Measurements from ENCODE around the gene APBB2. TPM values are rescaled to one million over a fixed set of nuclear protein-coding genes. Genes with fewer than 3 reads are reported as not detected.

APBB2 gene
- total RNA-seq: 10 to 100 TPM; 59.8 to 77.9 TPM
- 19.7 TPM for polyA plus RNA-seq (ENCODE audit: insufficient read depth, low read depth, low replicate concordance)
- long read RNA-seq, donor 1, partial matches to known transcripts: 5 of 7 reads
- long read RNA-seq, donor 1, other reads (novel, unspliced or antisense): 0 of 7 reads
- long read RNA-seq, donor 2, partial matches to known transcripts: 0 of 4 reads
- long read RNA-seq, donor 2, other reads (novel, unspliced or antisense): 0 of 4 reads

- Histone ChIP-seq H3K27ac (peak within 1 kb of the TSS; percentile 60 to 83), H3K4me1 (no peaks in the 10 kb centered on the region), H3K9me3 (no peaks in the 10 kb centered on the region), H3K27me3 (no peaks in the 10 kb centered on the region), H3K36me3 (ENCODE audit: low read depth, missing control alignments) (no peaks in the 10 kb centered on the region), H3K4me3 (peak within 1 kb of the TSS; percentile 79)
- intact Hi-C loops (cut with DNase I; ENCODE audit: low total_unique reads): no loop called here
- TF ChIP-seq POLR2A (IDR thresholded peaks at IDR 0.05) (peak; percentile 36), CTCF (IDR thresholded peaks at IDR 0.05) (peak; percentile 18 to 85 (median 47))
- peak; percentile 96 for DNase-seq
- WGBS, 2 donors: 0% methylated on average over 5 to 47 of the region's 71 CpGs
These were observed at the start of gene APBB2 for GRCh38 chr4:41214136-41214824. TSS of gene APBB2 (minus strand) at chr4:41214542. CDS start at chr4:41033254, 181,288 bp downstream.

DNA sequence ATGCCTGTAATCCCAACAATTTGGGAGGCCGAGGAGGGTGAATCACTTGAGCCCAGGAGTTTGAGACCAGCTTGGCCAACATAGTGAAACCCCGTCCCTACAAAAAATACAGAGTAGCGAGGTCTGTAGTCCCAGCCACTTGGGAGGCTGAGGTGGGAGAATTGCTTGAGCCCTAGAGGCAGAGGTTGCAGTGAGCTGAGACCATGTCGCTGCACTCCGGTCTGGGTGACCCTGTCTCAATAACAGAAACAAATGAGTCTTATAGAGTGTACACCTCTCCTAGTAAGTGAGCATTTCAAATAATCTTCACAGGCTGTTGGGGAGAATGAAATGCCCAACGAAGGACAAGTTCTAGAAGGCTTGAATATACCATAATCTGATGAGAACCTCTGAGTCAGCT lies 47.9 kb upstream of the APBB2 start:
- Histone ChIP-seq H3K27me3 (no peaks in the 10 kb centered on the region), H3K4me3 (no peak overlapping the region), H3K9me3 (no peaks in the 10 kb centered on the region), H3K4me1 (no peaks in the 10 kb centered on the region), H3K27ac (no peak overlapping the region), H3K36me3 (ENCODE audit: low read depth, missing control alignments) (no peaks in the 10 kb centered on the region)
- no peak for TF ChIP-seq CTCF (IDR thresholded peaks at IDR 0.05)
- no peak for TF ChIP-seq POLR2A (IDR thresholded peaks at IDR 0.05)
- DNase-seq: no peak
- intact Hi-C loops (cut with DNase I; ENCODE audit: low total_unique reads): no loop called here
- 94 to 98% methylated on average over 6 of the region's 6 CpGs for WGBS, 2 donors

DNA sequence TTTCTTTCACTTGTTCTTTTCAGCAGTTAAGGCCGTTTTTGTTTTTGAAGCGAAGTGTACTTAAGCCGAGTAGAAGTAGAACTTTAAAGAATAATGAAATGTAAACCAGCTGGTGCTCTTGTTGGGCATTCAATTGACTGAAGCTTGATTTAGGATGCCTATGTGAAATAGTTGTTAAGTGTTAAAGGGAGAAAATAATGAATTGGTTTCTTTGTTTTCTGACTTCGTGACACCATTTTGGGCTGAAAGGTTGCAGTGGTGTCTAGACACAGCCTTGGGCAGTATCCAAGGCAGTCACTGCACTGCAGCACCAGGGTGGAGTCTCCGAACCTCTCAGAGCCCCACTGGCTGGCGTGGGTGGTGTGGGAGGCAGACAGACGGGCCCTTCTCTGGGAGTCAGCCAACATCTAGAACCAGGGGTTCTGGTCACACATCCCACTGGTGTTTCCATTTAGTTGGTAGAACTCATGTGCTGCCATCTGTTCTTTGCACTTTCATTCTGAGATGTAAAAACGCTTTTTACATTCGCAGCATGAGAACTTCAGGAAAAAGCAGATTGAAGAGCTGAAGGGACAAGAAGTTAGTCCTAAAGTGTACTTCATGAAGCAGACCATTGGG lies 45.9 kb upstream of the APBB2 start:
- no peaks in the 10 kb centered on the region for H3K9me3 ChIP-seq
- H3K4me1 ChIP-seq: peaks cover 5% of the 10 kb centered on the region
- WGBS, 2 donors: 91 to 93% methylated on average over 9 of the region's 9 CpGs
- no peak overlapping the region for H3K27ac ChIP-seq
- H3K27me3 ChIP-seq: no peaks in the 10 kb centered on the region
- no peak for TF ChIP-seq CTCF (IDR thresholded peaks at IDR 0.05)
- TF ChIP-seq POLR2A (IDR thresholded peaks at IDR 0.05): no peak
- no peaks in the 10 kb centered on the region for H3K36me3 ChIP-seq (ENCODE audit: low read depth, missing control alignments)
- intact Hi-C loops (cut with DNase I; ENCODE audit: low total_unique reads): no loop called here
- H3K4me3 ChIP-seq: no peak overlapping the region
- no peak for DNase-seq

DNA sequence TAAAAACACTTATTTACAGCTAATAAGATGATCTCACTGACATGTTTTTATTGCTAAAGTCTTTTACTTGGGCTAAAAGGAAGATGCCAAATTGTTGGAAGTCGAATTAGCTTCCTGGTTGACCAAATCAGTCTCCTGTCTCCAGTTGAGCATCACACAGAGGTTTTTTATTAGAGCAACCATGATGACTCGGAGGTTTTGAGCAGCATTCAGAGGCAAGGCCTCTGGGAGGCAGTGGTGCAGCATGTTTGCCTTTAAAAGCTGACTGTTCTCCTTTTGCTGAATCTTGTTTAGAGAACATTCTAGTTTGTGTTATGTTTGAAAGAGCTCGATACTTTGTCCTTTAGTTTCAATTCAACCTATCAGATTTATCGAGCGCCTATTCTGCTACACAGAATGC lies 44.4 kb upstream of the APBB2 start:
- DNase-seq: peak; percentile 50
- H3K4me3 ChIP-seq: no peak overlapping the region
- H3K4me1 ChIP-seq: peaks cover 5% of the 10 kb centered on the region
- H3K27me3 ChIP-seq: no peaks in the 10 kb centered on the region
- TF ChIP-seq POLR2A (IDR thresholded peaks at IDR 0.05): no peak
- TF ChIP-seq CTCF (IDR thresholded peaks at IDR 0.05): peak in 2 of 3 experiments; percentile 12 to 15
- intact Hi-C loops (cut with DNase I; ENCODE audit: low total_unique reads): no loop called here
- H3K27ac ChIP-seq: no peak overlapping the region
- WGBS, 2 donors: 55 to 81% methylated on average over 5 of the region's 5 CpGs
- no peaks in the 10 kb centered on the region for H3K9me3 ChIP-seq
- H3K36me3 ChIP-seq (ENCODE audit: low read depth, missing control alignments): no peaks in the 10 kb centered on the region
